ENCODE results near the gene LEPR. TPM values are rescaled to one million over a fixed set of nuclear protein-coding genes. Genes with fewer than 3 reads are reported as not detected.

LEPR gene
- total RNA-seq, 1 donor from 2014 or later = 11.6 TPM

- Histone ChIP-seq H3K4me3 (ENCODE audit: low read depth, low read length) (no peak overlapping the region), H3K27me3 (ENCODE audit: control insufficient read depth, insufficient read depth, low read length) (no peaks in the 10 kb centered on the region), H3K36me3 (ENCODE audit: control insufficient read depth, insufficient read depth, low read length) (no peaks in the 10 kb centered on the region)
- no peak for TF ChIP-seq CTCF (IDR thresholded peaks at IDR 0.05; ENCODE audit: insufficient read depth, low read length, poor library complexity, severe bottlenecking)
- no peak for DNase-seq (ENCODE audit: low read depth)
Observed at GRCh38 chr1:65404941-65405340, 15.5 kb upstream of the LEPR start.

DNA sequence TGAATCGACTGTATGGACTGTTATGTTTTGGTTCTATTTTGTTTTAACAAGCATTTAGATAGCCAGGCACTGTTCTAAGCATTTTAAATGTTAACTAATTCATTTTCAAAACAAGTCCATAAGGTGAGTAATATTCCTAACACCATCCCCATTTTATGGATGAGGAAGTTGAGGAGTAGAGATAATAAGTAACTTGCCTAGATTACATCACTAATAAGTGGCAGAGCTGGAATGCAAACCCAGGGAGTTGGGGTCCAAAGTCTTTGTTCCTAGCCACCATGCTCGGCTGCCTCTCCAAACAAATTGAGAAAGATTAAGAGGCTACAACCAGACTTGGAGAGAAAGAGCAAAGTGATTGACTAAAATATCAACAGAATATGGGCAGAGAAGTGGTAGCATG is 12.6 kb upstream of the LEPR start:
- Histone ChIP-seq H3K27me3 (ENCODE audit: control insufficient read depth, insufficient read depth, low read length) (no peaks in the 10 kb centered on the region), H3K36me3 (ENCODE audit: control insufficient read depth, insufficient read depth, low read length) (no peaks in the 10 kb centered on the region), H3K4me3 (ENCODE audit: low read depth, low read length) (no peak overlapping the region)
- no peak for DNase-seq (ENCODE audit: low read depth)
- TF ChIP-seq CTCF (IDR thresholded peaks at IDR 0.05; ENCODE audit: insufficient read depth, low read length, poor library complexity, severe bottlenecking) = no peak

DNA sequence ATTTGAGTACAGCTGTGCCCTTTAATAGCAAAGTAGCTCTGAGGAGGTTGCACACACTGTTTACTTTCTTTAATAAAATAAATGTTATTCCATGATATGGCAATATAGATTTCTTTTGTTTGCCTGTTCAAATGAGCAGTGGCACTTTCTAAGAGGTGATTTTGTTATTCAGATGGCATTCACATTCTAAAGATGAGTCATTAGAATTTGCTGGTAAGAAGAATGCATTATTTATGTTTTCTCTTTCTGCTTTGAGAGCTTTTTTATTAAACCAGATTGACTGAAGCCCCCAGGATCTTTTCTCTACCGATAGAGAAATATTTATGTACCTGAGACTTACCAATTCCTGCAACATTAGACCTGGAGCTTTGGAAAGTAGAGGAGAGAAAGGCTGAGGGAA is 11.2 kb upstream of the LEPR start:
- no peaks in the 10 kb centered on the region for H3K27me3 ChIP-seq (ENCODE audit: control insufficient read depth, insufficient read depth, low read length)
- H3K36me3 ChIP-seq (ENCODE audit: control insufficient read depth, insufficient read depth, low read length) = no peaks in the 10 kb centered on the region
- TF ChIP-seq CTCF (IDR thresholded peaks at IDR 0.05; ENCODE audit: insufficient read depth, low read length, poor library complexity, severe bottlenecking) = no peak

GRCh38 chr1:65409816-65410326 is 10.6 kb upstream of the LEPR start:
- no peak for DNase-seq (ENCODE audit: low read depth)
- TF ChIP-seq CTCF (IDR thresholded peaks at IDR 0.05; ENCODE audit: insufficient read depth, low read length, poor library complexity, severe bottlenecking) = no peak
- H3K27me3 ChIP-seq (ENCODE audit: control insufficient read depth, insufficient read depth, low read length) = no peaks in the 10 kb centered on the region
- no peaks in the 10 kb centered on the region for H3K36me3 ChIP-seq (ENCODE audit: control insufficient read depth, insufficient read depth, low read length)
- no peak overlapping the region for H3K4me3 ChIP-seq (ENCODE audit: low read depth, low read length)

More for the DNA sequence above, 11.2 kb upstream of the LEPR start:
- H3K4me3 ChIP-seq (ENCODE audit: low read depth, low read length) = no peak overlapping the region
- no peak for DNase-seq (ENCODE audit: low read depth)

- no peaks in the 10 kb centered on the region for H3K36me3 ChIP-seq (ENCODE audit: control insufficient read depth, insufficient read depth, low read length)
- no peak overlapping the region for H3K4me3 ChIP-seq (ENCODE audit: low read depth, low read length)
- no peak for TF ChIP-seq CTCF (IDR thresholded peaks at IDR 0.05; ENCODE audit: insufficient read depth, low read length, poor library complexity, severe bottlenecking)
- no peak for DNase-seq (ENCODE audit: low read depth)
- no peaks in the 10 kb centered on the region for H3K27me3 ChIP-seq (ENCODE audit: control insufficient read depth, insufficient read depth, low read length)
Observed at GRCh38 chr1:65412256-65412983, 8.0 kb upstream of the LEPR start.

- no peaks in the 10 kb centered on the region for H3K27me3 ChIP-seq (ENCODE audit: control insufficient read depth, insufficient read depth, low read length)
- H3K4me3 ChIP-seq (ENCODE audit: low read depth, low read length) = no peak overlapping the region
- peak; percentile 72 for DNase-seq (ENCODE audit: low read depth)
- no peak for TF ChIP-seq CTCF (IDR thresholded peaks at IDR 0.05; ENCODE audit: insufficient read depth, low read length, poor library complexity, severe bottlenecking)
- no peaks in the 10 kb centered on the region for H3K36me3 ChIP-seq (ENCODE audit: control insufficient read depth, insufficient read depth, low read length)
Observed at GRCh38 chr1:65412984-65413375, 7.5 kb upstream of the LEPR start.

Measured in kidney epithelial cell (primary cell).